ENCODE data around the gene UBE2Z. TPM values are rescaled to one million over a fixed set of nuclear protein-coding genes. Genes with fewer than 3 reads are reported as not detected.

The UBE2Z gene
- total and polyA plus RNA-seq, 2 of the 13 experiments (the other 11 are each of a cell fraction or from before 2014, with no cell fraction given) = 63.2 to 122 TPM

DNA sequence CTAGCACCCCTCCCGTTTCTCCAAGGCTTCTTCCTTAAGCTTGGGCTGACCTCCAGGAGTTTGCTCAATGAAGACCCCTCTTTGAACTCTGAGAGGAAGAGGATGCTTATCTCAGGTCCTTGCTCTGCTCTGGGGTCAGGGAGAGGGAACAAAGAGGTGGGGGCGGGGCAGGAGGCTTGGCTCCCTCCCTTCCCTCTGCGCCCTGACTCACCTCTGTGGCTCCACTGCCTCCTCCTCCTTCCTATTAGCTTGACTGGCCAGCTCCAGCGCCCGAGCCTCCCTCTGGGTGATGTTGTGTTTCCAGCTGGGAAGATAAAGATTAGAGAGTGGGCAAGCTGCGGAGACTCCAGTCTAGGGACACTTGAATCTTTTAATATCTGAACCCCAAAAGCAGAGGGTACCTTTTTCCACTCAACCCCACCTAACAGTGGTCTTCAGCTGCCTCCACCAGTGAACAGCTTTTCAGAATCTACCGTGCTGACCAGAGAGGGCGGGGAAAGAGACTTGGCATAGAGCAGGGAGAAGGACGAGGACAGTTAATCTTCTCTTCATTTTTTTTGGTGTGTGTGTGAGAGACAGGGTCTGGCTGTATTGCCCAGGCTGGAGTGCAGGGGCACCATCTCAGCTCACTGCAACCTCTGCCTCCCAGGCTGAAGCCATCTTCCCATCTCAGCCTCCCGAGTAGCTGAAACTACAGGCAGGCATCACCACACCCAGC is 53.5 kb downstream of the UBE2Z start (continued):
- no peak for TF ChIP-seq ZNF512B (CRISPR knock-in tag; IDR thresholded peaks at IDR 0.05; ENCODE audit: borderline replicate concordance)
- no peak for TF ChIP-seq ZNF563 (CRISPR knock-in tag; IDR thresholded peaks at IDR 0.05)
- peak; percentile 43; the same call in 1 of the 2 replicates for TF ChIP-seq DRAP1 (CRISPR knock-in tag; IDR thresholded peaks at IDR 0.05)
- TF ChIP-seq ZNF224 (CRISPR knock-in tag; IDR thresholded peaks at IDR 0.05) = no peak
- TF ChIP-seq RFX3 (CRISPR knock-in tag; IDR thresholded peaks at IDR 0.05) = no peak
- peak in 1 of 2 experiments; percentile 42; a peak in 1 of 4 replicates for TF ChIP-seq NR2F1 (CRISPR knock-in tag; IDR thresholded peaks at IDR 0.05)
- no peak for TF ChIP-seq ZNF761 (CRISPR knock-in tag; conservative IDR thresholded peaks at IDR 0.05)
- TF ChIP-seq FOXK1 (CRISPR knock-in tag; IDR thresholded peaks at IDR 0.05; ENCODE audit: borderline replicate concordance, low read depth) = no peak
- TF ChIP-seq KLF16 (CRISPR knock-in tag; IDR thresholded peaks at IDR 0.05) = peak in 1 of 2 experiments; percentile 2; a peak in 1 of 4 replicates
- TF ChIP-seq, protein P1, sequence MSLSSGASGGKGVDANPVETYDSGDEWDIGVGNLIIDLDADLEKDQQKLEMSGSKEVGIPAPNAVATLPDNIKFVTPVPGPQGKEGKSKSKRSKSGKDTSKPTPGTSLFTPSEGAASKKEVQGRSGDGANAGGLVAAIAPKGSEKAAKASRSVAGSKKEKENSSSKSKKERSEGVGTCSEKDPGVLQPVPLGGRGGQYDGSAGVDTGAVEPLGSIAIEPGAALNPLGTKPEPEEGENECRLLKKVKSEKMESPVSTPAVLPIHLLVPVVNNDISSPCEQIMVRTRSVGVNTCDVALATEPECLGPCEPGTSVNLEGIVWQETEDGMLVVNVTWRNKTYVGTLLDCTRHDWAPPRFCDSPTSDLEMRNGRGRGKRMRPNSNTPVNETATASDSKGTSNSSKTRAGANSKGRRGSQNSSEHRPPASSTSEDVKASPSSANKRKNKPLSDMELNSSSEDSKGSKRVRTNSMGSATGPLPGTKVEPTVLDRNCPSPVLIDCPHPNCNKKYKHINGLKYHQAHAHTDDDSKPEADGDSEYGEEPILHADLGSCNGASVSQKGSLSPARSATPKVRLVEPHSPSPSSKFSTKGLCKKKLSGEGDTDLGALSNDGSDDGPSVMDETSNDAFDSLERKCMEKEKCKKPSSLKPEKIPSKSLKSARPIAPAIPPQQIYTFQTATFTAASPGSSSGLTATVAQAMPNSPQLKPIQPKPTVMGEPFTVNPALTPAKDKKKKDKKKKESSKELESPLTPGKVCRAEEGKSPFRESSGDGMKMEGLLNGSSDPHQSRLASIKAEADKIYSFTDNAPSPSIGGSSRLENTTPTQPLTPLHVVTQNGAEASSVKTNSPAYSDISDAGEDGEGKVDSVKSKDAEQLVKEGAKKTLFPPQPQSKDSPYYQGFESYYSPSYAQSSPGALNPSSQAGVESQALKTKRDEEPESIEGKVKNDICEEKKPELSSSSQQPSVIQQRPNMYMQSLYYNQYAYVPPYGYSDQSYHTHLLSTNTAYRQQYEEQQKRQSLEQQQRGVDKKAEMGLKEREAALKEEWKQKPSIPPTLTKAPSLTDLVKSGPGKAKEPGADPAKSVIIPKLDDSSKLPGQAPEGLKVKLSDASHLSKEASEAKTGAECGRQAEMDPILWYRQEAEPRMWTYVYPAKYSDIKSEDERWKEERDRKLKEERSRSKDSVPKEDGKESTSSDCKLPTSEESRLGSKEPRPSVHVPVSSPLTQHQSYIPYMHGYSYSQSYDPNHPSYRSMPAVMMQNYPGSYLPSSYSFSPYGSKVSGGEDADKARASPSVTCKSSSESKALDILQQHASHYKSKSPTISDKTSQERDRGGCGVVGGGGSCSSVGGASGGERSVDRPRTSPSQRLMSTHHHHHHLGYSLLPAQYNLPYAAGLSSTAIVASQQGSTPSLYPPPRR (CRISPR knock-in tag; IDR thresholded peaks at IDR 0.05; ENCODE audit: borderline replicate concordance) = peak; percentile 34; the same call in 1 of the 2 replicates
- peak in 1 of 2 experiments; percentile 69; a peak in 1 of 4 replicates for TF ChIP-seq EP300 (IDR thresholded peaks at IDR 0.05; ENCODE audit: low read depth in 2 of 2, low read length in 2 of 2)
- TF ChIP-seq EP300 (CRISPR knock-in tag; IDR thresholded peaks at IDR 0.05; ENCODE audit: borderline replicate concordance) = no peak
- peak; percentile 61; the same call in 1 of the 2 replicates for TF ChIP-seq GATAD2A (CRISPR knock-in tag; IDR thresholded peaks at IDR 0.05)
- TF ChIP-seq ZFP90 (CRISPR knock-in tag; IDR thresholded peaks at IDR 0.05; ENCODE audit: borderline replicate concordance) = no peak
- TF ChIP-seq, protein P2, sequence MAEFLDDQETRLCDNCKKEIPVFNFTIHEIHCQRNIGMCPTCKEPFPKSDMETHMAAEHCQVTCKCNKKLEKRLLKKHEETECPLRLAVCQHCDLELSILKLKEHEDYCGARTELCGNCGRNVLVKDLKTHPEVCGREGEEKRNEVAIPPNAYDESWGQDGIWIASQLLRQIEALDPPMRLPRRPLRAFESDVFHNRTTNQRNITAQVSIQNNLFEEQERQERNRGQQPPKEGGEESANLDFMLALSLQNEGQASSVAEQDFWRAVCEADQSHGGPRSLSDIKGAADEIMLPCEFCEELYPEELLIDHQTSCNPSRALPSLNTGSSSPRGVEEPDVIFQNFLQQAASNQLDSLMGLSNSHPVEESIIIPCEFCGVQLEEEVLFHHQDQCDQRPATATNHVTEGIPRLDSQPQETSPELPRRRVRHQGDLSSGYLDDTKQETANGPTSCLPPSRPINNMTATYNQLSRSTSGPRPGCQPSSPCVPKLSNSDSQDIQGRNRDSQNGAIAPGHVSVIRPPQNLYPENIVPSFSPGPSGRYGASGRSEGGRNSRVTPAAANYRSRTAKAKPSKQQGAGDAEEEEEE (CRISPR knock-in tag; IDR thresholded peaks at IDR 0.05; ENCODE audit: borderline replicate concordance) = 0 out of 2 replicates have a peak, but pooled peaks have one; percentile 52
- TF ChIP-seq SOX13 (IDR thresholded peaks at IDR 0.05) = 0 out of 2 replicates have a peak, but pooled peaks have one; percentile 11
- TF ChIP-seq SOX13 (CRISPR knock-in tag; conservative IDR thresholded peaks at IDR 0.05 in 1 of 2, IDR thresholded peaks at IDR 0.05 in 1 of 2) = peak in 1 of 2 experiments; percentile 78; a peak in 2 of 4 replicates

Data from HepG2 (cell line).